Epithelial cell of proximal tubule (primary cell): ENCODE data around the gene DYNC1I2. TPM values are rescaled to one million over a fixed set of nuclear protein-coding genes. Genes with fewer than 3 reads are reported as not detected.
"Not testable (repeated sequence)": the region's sequence is repeated elsewhere in the genome, so short reads cannot be mapped to it uniquely, and the experiment has no call there.

Experiments used
- DNase-seq: peaks from one replicate; pipeline ENCODE4 v3.0.0-alpha.2; 2011; ENCODE audit warnings: low read depth
- H3K4me3 ChIP-seq: 2 replicates; pipeline ENCODE4 v1.5.1; 2011; ENCODE audit warnings: low read depth, mild to moderate bottlenecking, low read length
- total RNA-seq: library from RNA; depleted of rRNA; stranded (reverse); fragments of >200 nt; gene quantifications from 2 replicates; pipeline ENCODE4 v1.2.3, GENCODE V29; 2015
- TF ChIP-seq, protein P1 (sequence below): conservative IDR thresholded peaks from 2 replicates; pipeline ENCODE4 v1.5.1; 2012; ENCODE audit warnings: low read depth, mild to moderate bottlenecking, low read length

DYNC1I2 gene
- total RNA-seq, 1 donor from 2014 or later = 146 TPM

DNA sequence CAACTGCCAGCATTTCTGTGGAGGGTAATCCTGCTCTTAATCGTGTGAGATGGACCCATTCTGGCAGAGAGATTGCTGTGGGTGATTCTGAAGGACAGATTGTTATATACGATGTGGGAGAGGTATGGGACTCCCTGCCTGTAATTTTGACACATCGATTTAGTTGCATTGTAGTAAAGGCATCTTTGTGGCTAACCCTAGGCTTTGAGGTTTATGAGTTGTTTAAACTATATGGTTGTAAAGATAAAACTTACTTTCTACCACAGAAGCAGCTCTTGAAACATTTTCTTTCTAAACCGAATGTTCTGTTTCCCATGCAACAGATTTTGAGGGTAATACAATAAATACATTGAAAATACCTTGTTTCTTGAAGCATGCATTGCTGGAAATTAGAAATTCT lies 58.5 kb downstream of the DYNC1I2 start:
- no peak for DNase-seq
- no peak overlapping the region for H3K4me3 ChIP-seq

DNA sequence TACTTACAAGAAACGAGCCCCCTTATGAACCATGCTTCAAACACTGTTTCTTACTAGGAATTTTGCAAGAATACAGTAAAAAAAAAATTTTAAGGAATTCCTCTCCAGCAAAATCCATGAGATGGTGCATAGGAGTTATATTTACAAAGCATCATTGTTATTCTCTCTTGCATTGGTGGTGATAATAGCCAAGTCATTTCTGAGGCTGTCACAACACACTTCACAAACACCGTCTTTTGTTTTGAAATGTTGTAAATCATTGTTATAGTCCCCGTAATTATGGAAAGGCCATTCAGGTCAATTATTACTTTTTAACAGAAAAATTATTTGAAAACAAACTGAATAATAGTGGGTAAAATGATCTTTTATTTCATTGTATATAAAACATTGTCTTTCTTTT lies 60.1 kb downstream of the DYNC1I2 start:
- no peak for DNase-seq
- TF ChIP-seq, protein P1, sequence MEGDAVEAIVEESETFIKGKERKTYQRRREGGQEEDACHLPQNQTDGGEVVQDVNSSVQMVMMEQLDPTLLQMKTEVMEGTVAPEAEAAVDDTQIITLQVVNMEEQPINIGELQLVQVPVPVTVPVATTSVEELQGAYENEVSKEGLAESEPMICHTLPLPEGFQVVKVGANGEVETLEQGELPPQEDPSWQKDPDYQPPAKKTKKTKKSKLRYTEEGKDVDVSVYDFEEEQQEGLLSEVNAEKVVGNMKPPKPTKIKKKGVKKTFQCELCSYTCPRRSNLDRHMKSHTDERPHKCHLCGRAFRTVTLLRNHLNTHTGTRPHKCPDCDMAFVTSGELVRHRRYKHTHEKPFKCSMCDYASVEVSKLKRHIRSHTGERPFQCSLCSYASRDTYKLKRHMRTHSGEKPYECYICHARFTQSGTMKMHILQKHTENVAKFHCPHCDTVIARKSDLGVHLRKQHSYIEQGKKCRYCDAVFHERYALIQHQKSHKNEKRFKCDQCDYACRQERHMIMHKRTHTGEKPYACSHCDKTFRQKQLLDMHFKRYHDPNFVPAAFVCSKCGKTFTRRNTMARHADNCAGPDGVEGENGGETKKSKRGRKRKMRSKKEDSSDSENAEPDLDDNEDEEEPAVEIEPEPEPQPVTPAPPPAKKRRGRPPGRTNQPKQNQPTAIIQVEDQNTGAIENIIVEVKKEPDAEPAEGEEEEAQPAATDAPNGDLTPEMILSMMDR = no peak
- H3K4me3 ChIP-seq = no peak overlapping the region

More for the DNA sequence above, 58.5 kb downstream of the DYNC1I2 start:
- TF ChIP-seq, protein P1 = no peak

DNA sequence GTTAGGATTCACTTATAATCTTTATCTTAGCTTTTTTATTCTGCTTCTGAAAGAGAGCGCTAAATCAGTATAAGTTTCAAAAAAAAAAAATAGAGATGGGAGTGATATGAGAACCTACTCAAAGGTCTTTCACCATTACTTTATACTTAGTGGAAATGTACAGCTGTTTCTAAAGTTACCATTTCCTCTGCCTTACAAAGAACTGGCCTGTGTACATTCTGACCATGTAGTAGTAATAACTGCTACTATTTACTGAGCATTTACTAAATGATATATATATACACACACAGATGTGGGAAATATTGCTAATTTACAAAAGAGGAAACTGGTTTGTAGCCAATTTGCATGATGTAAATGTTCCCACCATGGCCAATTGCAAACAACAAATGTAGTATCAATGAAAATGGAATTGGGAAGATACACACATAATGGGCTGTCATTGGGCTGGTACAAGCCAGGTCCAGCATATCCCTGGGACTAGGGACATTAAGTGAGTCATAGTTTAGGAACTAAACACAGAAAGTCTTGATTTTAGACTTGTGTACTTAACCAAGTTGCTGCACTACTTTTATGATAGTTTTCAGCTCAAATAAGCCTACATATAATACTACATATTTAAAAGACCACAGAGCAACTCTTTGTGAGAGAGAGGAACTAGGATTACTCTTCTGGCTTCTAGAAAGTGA lies 67.1 kb downstream of the DYNC1I2 start:
- no peak for DNase-seq
- TF ChIP-seq, protein P1 = no peak
- no peak overlapping the region for H3K4me3 ChIP-seq

DNA sequence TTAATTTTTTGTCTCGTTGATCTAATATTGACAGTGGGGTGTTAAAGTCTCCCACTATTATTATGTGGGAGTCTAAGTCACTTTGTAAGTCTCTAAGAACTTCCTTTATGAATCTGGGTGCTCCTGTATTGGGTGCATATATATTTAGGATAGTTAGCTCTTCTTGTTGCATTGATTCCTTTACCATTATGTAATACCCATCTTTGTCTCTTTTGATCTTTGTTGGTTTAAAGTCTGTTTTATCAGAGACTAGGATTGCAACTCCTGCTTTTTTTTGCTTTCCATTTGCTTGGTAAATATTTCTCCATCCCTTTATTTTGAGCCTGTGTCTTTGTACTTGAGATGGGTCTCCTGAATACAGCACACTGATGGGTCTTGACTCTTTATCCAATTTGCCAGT lies 71.5 kb downstream of the DYNC1I2 start:
- not testable (repeated sequence) for H3K4me3 ChIP-seq, DNase-seq

DNA sequence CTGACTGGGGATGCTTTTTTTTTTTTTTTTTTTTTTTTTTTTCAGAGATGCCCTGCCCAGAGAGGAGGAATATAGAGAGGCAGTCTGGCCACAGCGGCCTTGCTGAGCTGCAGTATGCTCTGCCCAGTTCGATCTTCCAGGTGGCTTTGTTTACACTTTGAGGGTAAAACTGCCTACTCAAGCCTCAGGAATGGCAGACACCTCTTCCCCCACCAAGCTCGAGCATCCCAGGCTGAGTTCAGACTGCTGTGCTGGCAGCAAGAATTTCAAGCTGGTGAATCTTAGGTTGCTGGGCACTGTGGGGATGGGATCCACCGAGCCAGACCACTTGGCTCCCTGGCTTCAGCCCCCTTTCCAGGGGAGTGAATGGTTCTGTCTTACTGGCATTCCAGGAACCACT lies 73.9 kb downstream of the DYNC1I2 start:
- not testable (repeated sequence) for DNase-seq, H3K4me3 ChIP-seq

DNA sequence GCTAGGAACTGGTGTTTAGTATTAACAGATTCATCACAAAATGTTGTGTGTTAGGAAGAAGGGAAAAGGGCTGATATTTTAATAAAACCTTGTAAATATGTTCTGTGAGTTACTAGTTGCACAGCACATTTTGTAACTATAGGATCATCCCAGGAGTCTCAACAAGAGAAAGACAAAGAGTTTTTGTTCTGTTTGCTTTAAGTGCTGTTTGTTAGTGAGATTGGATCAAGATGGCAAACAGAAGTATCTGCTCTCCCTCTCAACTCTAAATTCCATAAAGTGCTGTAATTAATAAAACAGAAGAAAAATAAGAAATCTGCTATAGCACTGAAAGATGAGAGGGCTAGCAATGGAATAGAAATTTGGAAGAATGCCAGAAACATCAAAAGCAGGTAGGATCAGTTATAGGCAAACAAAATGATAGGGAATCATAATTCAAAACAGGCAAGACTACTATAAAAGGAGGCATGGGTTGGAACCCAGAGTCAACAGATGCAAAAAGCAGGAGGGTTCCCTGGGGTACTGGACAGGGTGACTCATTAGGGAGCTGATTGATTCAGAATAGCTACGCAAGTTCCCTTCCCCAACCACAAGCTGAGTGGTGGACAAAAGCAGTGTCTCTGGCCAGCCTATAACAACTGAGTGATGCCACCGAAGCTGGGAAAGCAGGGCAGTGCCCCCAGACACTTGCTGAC lies 75.8 kb downstream of the DYNC1I2 start:
- no peak overlapping the region for H3K4me3 ChIP-seq
- TF ChIP-seq, protein P1 = no peak
- DNase-seq = no peak

DNA sequence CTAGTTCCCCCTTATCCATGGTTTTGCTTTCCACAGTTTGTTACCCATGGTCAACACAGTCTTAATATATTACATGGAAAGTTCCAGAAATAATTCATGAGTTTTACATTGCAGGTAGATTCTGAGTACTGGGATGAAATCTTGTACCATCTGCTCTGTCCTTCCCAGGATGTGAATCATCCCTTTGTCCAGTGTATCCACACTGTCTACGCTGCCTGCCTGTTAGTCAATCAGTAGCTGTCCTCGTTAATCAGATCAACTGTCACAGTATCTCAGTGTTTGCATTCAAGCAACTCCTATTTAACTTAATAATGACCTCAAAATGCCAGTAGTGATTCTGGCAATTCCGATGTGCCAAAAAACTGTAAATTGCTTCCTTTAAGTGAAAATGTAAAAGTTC lies 76.3 kb downstream of the DYNC1I2 start:
- TF ChIP-seq, protein P1 = no peak
- H3K4me3 ChIP-seq = no peak overlapping the region
- DNase-seq = no peak

DNA sequence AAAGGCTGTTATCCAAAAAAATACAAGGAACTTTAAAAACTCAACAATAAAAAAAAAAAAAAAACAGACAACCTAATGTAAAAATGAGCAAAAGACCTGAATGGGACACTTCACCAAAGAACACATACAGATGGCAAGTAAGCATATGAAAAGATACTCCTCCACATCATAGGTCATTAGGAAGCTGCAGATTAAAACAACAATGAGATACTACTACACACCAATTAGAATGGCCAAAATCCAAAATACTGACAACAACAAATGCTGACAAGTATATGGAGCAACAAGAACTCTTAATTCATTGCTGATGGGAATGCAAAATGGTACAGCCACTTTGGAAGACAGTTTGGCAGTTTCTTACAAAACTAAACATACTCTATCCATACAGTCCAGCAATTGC lies 84.2 kb downstream of the DYNC1I2 start:
- TF ChIP-seq, protein P1 = no peak
- no peak for DNase-seq
- H3K4me3 ChIP-seq = no peak overlapping the region
